ENCODE measurements around the gene C2orf76. TPM values are rescaled to one million over a fixed set of nuclear protein-coding genes. Genes with fewer than 3 reads are reported as not detected.

The C2orf76 gene
- total and polyA plus RNA-seq, 4 donors, result 17.4 to 29.5 (median 21.3) TPM

GRCh38 chr2:119326938-119327337, 39.7 kb downstream of the C2orf76 start:
- DNase-seq (ENCODE audit: low read depth in 4 of 6, low spot score in 6 of 6), result no peak
- WGBS (ENCODE audit: insufficient coverage), result no CpG with 5 or more reads among the region's 1 CpG

GRCh38 chr2:119324685-119325270, 41.9 kb downstream of the C2orf76 start:
- no peaks in the 10 kb centered on the region for H3K9me3 ChIP-seq (ENCODE audit: control insufficient read depth, insufficient read depth, low read length)
- no peaks in the 10 kb centered on the region for H3K4me1 ChIP-seq (ENCODE audit: control insufficient read depth, insufficient read depth, low read length)
- WGBS (ENCODE audit: insufficient coverage), result 96% methylated on average over 7 of the region's 9 CpGs
- H3K27me3 ChIP-seq (ENCODE audit: control insufficient read depth, insufficient read depth, low read length), result no peaks in the 10 kb centered on the region
- H3K4me3 ChIP-seq (ENCODE audit: low read depth, low read length), result no peak overlapping the region
- no peak for DNase-seq (ENCODE audit: low read depth in 4 of 6, low spot score in 6 of 6)
- H3K36me3 ChIP-seq (ENCODE audit: control insufficient read depth, insufficient read depth, low read length), result no peaks in the 10 kb centered on the region
- no peak overlapping the region for H3K27ac ChIP-seq (ENCODE audit: low read depth, low read length)

More at GRCh38 chr2:119326938-119327337, 39.7 kb downstream of the C2orf76 start:
- Histone ChIP-seq H3K9me3 (ENCODE audit: control insufficient read depth, insufficient read depth, low read length) (no peaks in the 10 kb centered on the region), H3K4me1 (ENCODE audit: control insufficient read depth, insufficient read depth, low read length) (no peaks in the 10 kb centered on the region), H3K4me3 (ENCODE audit: low read depth, low read length) (no peak overlapping the region), H3K27ac (ENCODE audit: low read depth, low read length) (no peak overlapping the region), H3K36me3 (ENCODE audit: control insufficient read depth, insufficient read depth, low read length) (no peaks in the 10 kb centered on the region), H3K27me3 (ENCODE audit: control insufficient read depth, insufficient read depth, low read length) (no peaks in the 10 kb centered on the region)

- Histone ChIP-seq H3K4me3 (ENCODE audit: low read depth, low read length) (no peak overlapping the region), H3K27ac (ENCODE audit: low read depth, low read length) (no peak overlapping the region), H3K9me3 (ENCODE audit: control insufficient read depth, insufficient read depth, low read length) (no peaks in the 10 kb centered on the region), H3K4me1 (ENCODE audit: control insufficient read depth, insufficient read depth, low read length) (no peaks in the 10 kb centered on the region), H3K27me3 (ENCODE audit: control insufficient read depth, insufficient read depth, low read length) (no peaks in the 10 kb centered on the region), H3K36me3 (ENCODE audit: control insufficient read depth, insufficient read depth, low read length) (no peaks in the 10 kb centered on the region)
- 94% methylated on average over 4 of the region's 8 CpGs for WGBS (ENCODE audit: insufficient coverage)
- DNase-seq (ENCODE audit: low read depth in 4 of 6, low spot score in 6 of 6), result no peak
Measured at GRCh38 chr2:119323459-119323858, 43.2 kb downstream of the C2orf76 start.

GRCh38 chr2:119319593-119319992, 47.0 kb downstream of the C2orf76 start:
- no peaks in the 10 kb centered on the region for H3K4me1 ChIP-seq (ENCODE audit: control insufficient read depth, insufficient read depth, low read length)
- no peaks in the 10 kb centered on the region for H3K9me3 ChIP-seq (ENCODE audit: control insufficient read depth, insufficient read depth, low read length)
- H3K36me3 ChIP-seq (ENCODE audit: control insufficient read depth, insufficient read depth, low read length), result no peaks in the 10 kb centered on the region
- DNase-seq (ENCODE audit: low read depth in 4 of 6, low spot score in 6 of 6), result no peak
- H3K27ac ChIP-seq (ENCODE audit: low read depth, low read length), result no peak overlapping the region
- no peak overlapping the region for H3K4me3 ChIP-seq (ENCODE audit: low read depth, low read length)
- 76% methylated on average over 4 of the region's 7 CpGs for WGBS (ENCODE audit: insufficient coverage)
- H3K27me3 ChIP-seq (ENCODE audit: control insufficient read depth, insufficient read depth, low read length), result no peaks in the 10 kb centered on the region

GRCh38 chr2:119317554-119317953, 49.1 kb downstream of the C2orf76 start:
- Histone ChIP-seq H3K4me1 (ENCODE audit: control insufficient read depth, insufficient read depth, low read length) (no peaks in the 10 kb centered on the region), H3K36me3 (ENCODE audit: control insufficient read depth, insufficient read depth, low read length) (no peaks in the 10 kb centered on the region), H3K4me3 (ENCODE audit: low read depth, low read length) (no peak overlapping the region), H3K27ac (ENCODE audit: low read depth, low read length) (no peak overlapping the region), H3K27me3 (ENCODE audit: control insufficient read depth, insufficient read depth, low read length) (no peaks in the 10 kb centered on the region), H3K9me3 (ENCODE audit: control insufficient read depth, insufficient read depth, low read length) (no peaks in the 10 kb centered on the region)
- no CpG with 5 or more reads among the region's 1 CpG for WGBS (ENCODE audit: insufficient coverage)
- DNase-seq (ENCODE audit: low read depth in 4 of 6, low spot score in 6 of 6), result no peak

GRCh38 chr2:119316066-119316465, 50.6 kb downstream of the C2orf76 start:
- H3K4me3 ChIP-seq (ENCODE audit: low read depth, low read length), result no peak overlapping the region
- H3K27ac ChIP-seq (ENCODE audit: low read depth, low read length), result no peak overlapping the region
- H3K9me3 ChIP-seq (ENCODE audit: control insufficient read depth, insufficient read depth, low read length), result no peaks in the 10 kb centered on the region
- H3K36me3 ChIP-seq (ENCODE audit: control insufficient read depth, insufficient read depth, low read length), result no peaks in the 10 kb centered on the region
- WGBS (ENCODE audit: insufficient coverage), result no CpG with 5 or more reads among the region's 3 CpGs
- no peaks in the 10 kb centered on the region for H3K4me1 ChIP-seq (ENCODE audit: control insufficient read depth, insufficient read depth, low read length)
- no peak for DNase-seq (ENCODE audit: low read depth in 4 of 6, low spot score in 6 of 6)
- no peaks in the 10 kb centered on the region for H3K27me3 ChIP-seq (ENCODE audit: control insufficient read depth, insufficient read depth, low read length)

- no peak for DNase-seq (ENCODE audit: low read depth in 4 of 6, low spot score in 6 of 6)
- Histone ChIP-seq H3K9me3 (ENCODE audit: control insufficient read depth, insufficient read depth, low read length) (no peaks in the 10 kb centered on the region), H3K4me3 (ENCODE audit: low read depth, low read length) (no peak overlapping the region), H3K4me1 (ENCODE audit: control insufficient read depth, insufficient read depth, low read length) (no peaks in the 10 kb centered on the region), H3K36me3 (ENCODE audit: control insufficient read depth, insufficient read depth, low read length) (no peaks in the 10 kb centered on the region), H3K27me3 (ENCODE audit: control insufficient read depth, insufficient read depth, low read length) (no peaks in the 10 kb centered on the region), H3K27ac (ENCODE audit: low read depth, low read length) (no peak overlapping the region)
- WGBS (ENCODE audit: insufficient coverage), result 43% methylated on average over 2 of the region's 4 CpGs
Measured at GRCh38 chr2:119315241-119315925, 51.3 kb downstream of the C2orf76 start.

- DNase-seq (ENCODE audit: low read depth in 4 of 6, low spot score in 6 of 6), result no peak
- WGBS (ENCODE audit: insufficient coverage), result 77% methylated on average over 4 of the region's 9 CpGs
Measured at GRCh38 chr2:119311831-119312230, 54.8 kb downstream of the C2orf76 start.

GRCh38 chr2:119311371-119311770, 55.3 kb downstream of the C2orf76 start:
- no peak overlapping the region for H3K27ac ChIP-seq (ENCODE audit: low read depth, low read length)
- 59% methylated on average over 3 of the region's 5 CpGs for whole genome bisulfite sequencing (ENCODE audit: insufficient coverage)
- no peak for DNase-seq (ENCODE audit: low read depth in 4 of 6, low spot score in 6 of 6)
- no peaks in the 10 kb centered on the region for H3K4me1 ChIP-seq (ENCODE audit: control insufficient read depth, insufficient read depth, low read length)
- H3K4me3 ChIP-seq (ENCODE audit: low read depth, low read length), result no peak overlapping the region
- no peaks in the 10 kb centered on the region for H3K27me3 ChIP-seq (ENCODE audit: control insufficient read depth, insufficient read depth, low read length)
- no peaks in the 10 kb centered on the region for H3K9me3 ChIP-seq (ENCODE audit: control insufficient read depth, insufficient read depth, low read length)
- H3K36me3 ChIP-seq (ENCODE audit: control insufficient read depth, insufficient read depth, low read length), result no peaks in the 10 kb centered on the region

More at GRCh38 chr2:119311831-119312230, 54.8 kb downstream of the C2orf76 start:
- no peak overlapping the region for H3K27ac ChIP-seq (ENCODE audit: low read depth, low read length)
- H3K4me3 ChIP-seq (ENCODE audit: low read depth, low read length), result no peak overlapping the region
- H3K36me3 ChIP-seq (ENCODE audit: control insufficient read depth, insufficient read depth, low read length), result no peaks in the 10 kb centered on the region
- no peaks in the 10 kb centered on the region for H3K27me3 ChIP-seq (ENCODE audit: control insufficient read depth, insufficient read depth, low read length)
- H3K9me3 ChIP-seq (ENCODE audit: control insufficient read depth, insufficient read depth, low read length), result no peaks in the 10 kb centered on the region
- H3K4me1 ChIP-seq (ENCODE audit: control insufficient read depth, insufficient read depth, low read length), result no peaks in the 10 kb centered on the region

- Histone ChIP-seq H3K4me1 (ENCODE audit: control insufficient read depth, insufficient read depth, low read length) (no peaks in the 10 kb centered on the region), H3K36me3 (ENCODE audit: control insufficient read depth, insufficient read depth, low read length) (no peaks in the 10 kb centered on the region), H3K9me3 (ENCODE audit: control insufficient read depth, insufficient read depth, low read length) (no peaks in the 10 kb centered on the region), H3K27ac (ENCODE audit: low read depth, low read length) (no peak overlapping the region), H3K4me3 (ENCODE audit: low read depth, low read length) (no peak overlapping the region), H3K27me3 (ENCODE audit: control insufficient read depth, insufficient read depth, low read length) (no peaks in the 10 kb centered on the region)
- WGBS (ENCODE audit: insufficient coverage), result 88% methylated on average over 4 of the region's 4 CpGs
- DNase-seq (ENCODE audit: low read depth in 4 of 6, low spot score in 6 of 6), result no peak
Measured at GRCh38 chr2:119308793-119309330, 57.8 kb downstream of the C2orf76 start.
